ENCODE results near the gene BHLHE41.

The BHLHE41 gene

DNA sequence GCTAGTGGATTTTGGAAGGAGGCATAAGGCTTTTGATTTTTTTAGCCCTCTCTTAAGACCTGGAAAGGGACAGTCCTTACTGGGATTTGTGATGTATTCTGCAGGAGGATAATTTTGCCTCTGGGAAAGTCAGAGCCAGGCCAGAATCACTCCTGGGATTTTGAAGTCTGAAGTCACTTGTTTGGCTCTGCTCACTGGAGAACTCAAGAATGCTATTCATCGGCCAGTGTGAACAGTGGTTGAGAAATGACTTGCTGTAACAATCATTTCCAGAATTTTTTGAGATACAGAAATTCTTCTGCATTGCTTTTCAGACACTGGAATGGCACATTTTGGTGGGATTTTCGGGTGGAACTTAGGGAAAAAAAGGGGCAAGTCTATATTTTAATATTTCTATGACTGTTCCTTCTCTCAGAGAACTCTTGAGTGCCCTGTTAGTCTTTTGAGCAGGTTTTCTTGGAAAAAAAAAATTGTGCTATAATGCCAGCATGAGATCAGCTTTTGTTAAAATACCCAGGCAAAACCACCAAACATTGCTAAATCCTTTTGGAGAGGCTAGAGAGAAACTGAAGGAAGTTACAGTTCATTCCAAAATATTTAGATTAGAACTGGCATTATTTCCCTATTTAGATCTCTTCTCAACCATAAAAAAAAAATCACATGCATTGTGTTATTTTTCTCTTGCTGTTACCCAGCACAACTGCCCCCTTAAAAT lies 26.1 kb upstream of the BHLHE41 start:
- DNase-seq (ENCODE audit: extremely low read depth, low read depth) = no peak
- TF ChIP-seq CTCF (IDR thresholded peaks at IDR 0.05; ENCODE audit: low read depth, low read length, missing control alignments) = no peak
- H3K4me3 ChIP-seq (replicated peaks; ENCODE audit: low read depth, low read length) = no peak overlapping the region

DNA sequence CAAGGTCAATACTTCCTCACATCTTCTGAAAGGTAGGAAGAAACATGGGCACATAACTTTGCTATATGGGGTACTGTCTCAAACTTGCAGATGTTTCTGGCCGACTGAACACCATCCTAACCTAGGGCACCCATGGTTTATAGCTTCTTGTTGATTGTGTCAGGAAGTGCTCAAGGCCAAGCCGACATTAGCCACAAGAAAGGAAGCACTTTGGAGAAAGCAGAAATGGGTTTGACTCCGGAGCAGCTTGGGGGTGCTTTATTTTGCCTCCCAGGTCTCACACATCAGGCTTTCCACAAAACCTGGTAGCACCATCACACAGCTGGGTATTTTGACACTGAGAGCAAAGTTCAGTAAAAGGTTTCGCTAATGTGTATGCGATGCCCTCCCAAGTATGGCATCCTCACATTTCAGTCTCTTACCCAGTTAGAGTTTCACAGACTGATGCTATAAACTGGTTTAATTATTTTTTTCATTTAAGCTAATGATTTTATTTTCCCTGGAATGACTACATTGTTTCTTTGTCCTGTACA lies 25.2 kb upstream of the BHLHE41 start:
- no peak for DNase-seq (ENCODE audit: extremely low read depth, low read depth)

DNA sequence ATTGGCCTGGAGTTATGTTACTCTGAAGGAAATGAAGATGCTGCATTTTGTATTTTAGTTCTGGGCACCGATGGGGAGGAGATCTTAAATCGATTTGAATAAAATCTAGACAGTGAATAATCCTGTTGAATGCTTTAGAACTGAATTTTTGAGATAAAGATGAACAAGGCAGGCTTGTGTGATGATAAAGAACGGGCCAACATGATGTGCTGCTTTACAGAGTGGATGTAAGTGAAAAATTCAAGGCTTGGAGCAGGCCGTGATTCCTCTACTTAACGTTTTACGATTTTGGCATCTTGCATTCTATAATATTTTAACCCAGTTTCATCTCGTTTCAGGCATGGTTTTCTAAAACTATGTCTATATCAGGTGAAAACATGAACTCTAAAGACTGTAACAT lies 23.5 kb upstream of the BHLHE41 start:
- DNase-seq (ENCODE audit: extremely low read depth, low read depth) = no peak
- H3K4me3 ChIP-seq (replicated peaks; ENCODE audit: low read depth, low read length) = no peak overlapping the region
- TF ChIP-seq CTCF (IDR thresholded peaks at IDR 0.05; ENCODE audit: low read depth, low read length, missing control alignments) = no peak

More for the DNA sequence above, 25.2 kb upstream of the BHLHE41 start:
- no peak for TF ChIP-seq CTCF (IDR thresholded peaks at IDR 0.05; ENCODE audit: low read depth, low read length, missing control alignments)
- no peak overlapping the region for H3K4me3 ChIP-seq (replicated peaks; ENCODE audit: low read depth, low read length)

DNA sequence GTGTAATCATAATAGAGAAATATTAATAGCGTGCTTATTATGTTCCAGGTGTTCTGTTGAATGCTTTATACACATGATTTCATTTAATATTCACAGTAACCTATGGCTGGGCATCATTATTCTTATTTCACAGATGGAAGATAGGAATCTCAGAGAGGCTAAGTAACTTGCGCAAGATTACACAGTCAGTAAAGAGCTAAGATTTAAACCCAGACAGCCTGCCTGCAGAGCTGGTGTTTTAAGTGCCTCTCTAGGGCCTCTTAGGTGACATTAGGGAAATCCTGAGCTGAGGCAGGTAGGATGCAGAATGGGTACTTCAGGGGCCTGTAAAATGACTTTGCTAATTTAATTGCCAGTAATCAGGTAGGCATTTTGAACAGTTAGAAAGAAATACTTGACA lies 18.5 kb upstream of the BHLHE41 start:
- DNase-seq (ENCODE audit: extremely low read depth, low read depth) = no peak
- H3K4me3 ChIP-seq (replicated peaks; ENCODE audit: low read depth, low read length) = no peak overlapping the region
- TF ChIP-seq CTCF (IDR thresholded peaks at IDR 0.05; ENCODE audit: low read depth, low read length, missing control alignments) = no peak

DNA sequence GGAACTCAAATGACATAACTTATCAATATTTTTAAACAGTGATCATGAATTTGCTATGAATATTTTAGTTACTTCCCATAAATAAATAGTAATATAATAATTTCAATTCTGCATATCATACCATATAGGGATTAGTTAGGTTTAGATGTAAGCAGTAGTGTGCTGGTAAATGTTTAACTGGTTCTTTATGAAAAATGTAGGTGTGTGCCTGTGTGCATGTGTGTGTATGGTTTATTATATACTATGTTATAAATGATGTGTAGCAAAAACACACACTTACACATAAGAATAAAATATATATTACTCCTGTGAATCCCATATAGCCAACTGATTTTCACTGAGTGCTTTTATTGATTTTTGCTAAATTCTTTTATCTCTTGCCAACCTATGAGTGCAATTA lies 14.0 kb upstream of the BHLHE41 start:
- no peak for TF ChIP-seq CTCF (IDR thresholded peaks at IDR 0.05; ENCODE audit: low read depth, low read length, missing control alignments)
- no peak for DNase-seq (ENCODE audit: extremely low read depth, low read depth)
- H3K4me3 ChIP-seq (replicated peaks; ENCODE audit: low read depth, low read length) = no peak overlapping the region

- H3K4me3 ChIP-seq (replicated peaks; ENCODE audit: low read depth, low read length) = no peak overlapping the region
- no peak for DNase-seq (ENCODE audit: extremely low read depth, low read depth)
- no peak for TF ChIP-seq CTCF (IDR thresholded peaks at IDR 0.05; ENCODE audit: low read depth, low read length, missing control alignments)
Measured at GRCh38 chr12:26136688-26137087, 11.9 kb upstream of the BHLHE41 start.

All from HFF-Myc (cell line).